Stomach (tissue), 4 donors: Measurements from ENCODE around the gene XPO4.

Experiments used
- CTCF ChIP-seq, 7 experiments: fragments of 450-650 bp in 4 of 7; fragments of 200-600 bp in 3 of 7; sonication (generic) in 3 of 7; IDR thresholded peaks; one replicate each; pipeline ENCODE4 v1.5.1; 2016 to 2019; ENCODE audit warnings: antibody characterized with exemption in 7 of 7, control low read depth in 2 of 7, mild to moderate bottlenecking in 1 of 7
- POLR2A ChIP-seq, 4 donors: fragments of 450-650 bp; IDR thresholded peaks; one replicate each; pipeline ENCODE4 v1.6.1; 2016; ENCODE audit warnings: antibody characterized with exemption in 4 of 4, control low read depth in 2 of 4, mild to moderate bottlenecking in 1 of 4, moderate library complexity in 1 of 4

DNA sequence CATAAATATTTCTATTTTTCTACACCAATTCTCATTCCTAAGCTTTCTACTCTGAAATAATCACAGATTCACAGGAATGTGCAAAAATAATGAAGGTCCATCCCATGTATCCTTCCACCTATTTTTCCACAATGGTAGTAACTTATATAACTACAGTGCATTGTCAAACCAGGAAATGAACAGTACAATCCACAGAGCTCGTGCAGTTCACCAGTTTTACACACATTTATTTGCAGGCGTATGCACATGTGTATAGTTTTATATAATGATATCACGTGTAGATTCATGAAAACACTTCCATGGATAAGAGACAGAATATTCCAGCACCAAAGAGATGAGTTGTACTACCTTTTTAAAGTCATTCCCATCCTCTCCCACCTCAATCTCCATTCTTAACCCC is 141.7 kb downstream of the XPO4 start:
- TF ChIP-seq POLR2A (IDR thresholded peaks at IDR 0.05) (no peak), CTCF (IDR thresholded peaks at IDR 0.05) (no peak)
